SK-N-SH treated with all-trans-retinoic acid at 6 μM for 48 hours (cell line): ENCODE data around the gene MOK.

Source experiments
- ATAC-seq: fragments of 200-7000 bp; cut with Tn5 transposase; 3 replicates; pipeline ENCODE4 v1.9.1; 2020; ENCODE audit warnings: mild to moderate bottlenecking, moderate library complexity
- ARNTL ChIP-seq: fragments of 450-650 bp; formaldehyde crosslinking; IDR thresholded peaks from 2 replicates; pipeline ENCODE4 v1.5.0; 2020; ENCODE audit warnings: low read depth, mild to moderate bottlenecking, moderate library complexity, borderline replicate concordance
- BACH2 ChIP-seq: fragments of 250-450 bp; sonication (Bioruptor Pico); IDR thresholded peaks from 2 replicates; pipeline ENCODE4 v1.9.0; 2021; ENCODE audit warnings: mild to moderate bottlenecking, borderline replicate concordance
- CREB5 ChIP-seq: fragments of 250-450 bp; sonication (Bioruptor Pico); IDR thresholded peaks from 2 replicates; pipeline ENCODE4 v1.5.1; 2020; ENCODE audit warnings: low read depth, mild to moderate bottlenecking, moderate library complexity
- CSDC2 ChIP-seq: fragments of 250-450 bp; sonication (Bioruptor Pico); IDR thresholded peaks from 2 replicates; pipeline ENCODE4 v1.5.0; 2020; ENCODE audit warnings: mild to moderate bottlenecking, moderate library complexity
- CSRNP3 ChIP-seq: fragments of 250-450 bp; sonication (Bioruptor Pico); IDR thresholded peaks from 2 replicates; pipeline ENCODE4 v1.5.1; 2021; ENCODE audit warnings: mild to moderate bottlenecking, moderate library complexity
- GLIS3 ChIP-seq: fragments of 250-450 bp; sonication (Bioruptor Pico); IDR thresholded peaks from 2 replicates; pipeline ENCODE4 v1.5.0; 2020; ENCODE audit warnings: mild to moderate bottlenecking, moderate library complexity
- ISL1 ChIP-seq: fragments of 250-450 bp; sonication (Bioruptor Pico); IDR thresholded peaks from 2 replicates; pipeline ENCODE4 v2.1.2; 2022; ENCODE audit warnings: mild to moderate bottlenecking, moderate library complexity
- PATZ1 ChIP-seq: fragments of 250-450 bp; sonication (Bioruptor Pico); IDR thresholded peaks from 2 replicates; pipeline ENCODE4 v1.8.0; 2020; ENCODE audit warnings: mild to moderate bottlenecking, moderate library complexity, borderline replicate concordance
- RARB ChIP-seq: fragments of 250-450 bp; sonication (Bioruptor Pico); IDR thresholded peaks from 2 replicates; pipeline ENCODE4 v1.8.0; 2021; ENCODE audit warnings: mild to moderate bottlenecking, moderate library complexity
- TCF4 ChIP-seq: fragments of 250-450 bp; sonication (Bioruptor Pico); IDR thresholded peaks from 2 replicates; pipeline ENCODE4 v1.8.0; 2021; ENCODE audit warnings: mild to moderate bottlenecking, moderate library complexity, borderline replicate concordance
- TOX ChIP-seq: fragments of 250-450 bp; sonication (Bioruptor Pico); IDR thresholded peaks from 2 replicates; pipeline ENCODE4 v1.8.0; 2021; ENCODE audit warnings: mild to moderate bottlenecking, moderate library complexity, borderline replicate concordance
- TSHZ2 ChIP-seq: fragments of 250-450 bp; sonication (Bioruptor Pico); IDR thresholded peaks from 2 replicates; pipeline ENCODE4 v1.5.0; 2020; ENCODE audit warnings: mild to moderate bottlenecking, moderate library complexity
- ZC3H10 ChIP-seq: fragments of 250-450 bp; sonication (Bioruptor Pico); IDR thresholded peaks from 2 replicates; pipeline ENCODE4 v1.5.1; 2021; ENCODE audit warnings: mild to moderate bottlenecking, moderate library complexity
- ZFP3 ChIP-seq: fragments of 250-450 bp; sonication (Bioruptor Pico); IDR thresholded peaks from 2 replicates; pipeline ENCODE4 v1.5.0; 2020; ENCODE audit warnings: mild to moderate bottlenecking, moderate library complexity
- ZNF565 ChIP-seq: fragments of 450-650 bp; formaldehyde crosslinking; conservative IDR thresholded peaks from 2 replicates; pipeline ENCODE4 v1.5.0; 2020; ENCODE audit warnings: low read depth, mild to moderate bottlenecking, moderate library complexity
- ZNF70 ChIP-seq: fragments of 450-650 bp; formaldehyde crosslinking; IDR thresholded peaks from 2 replicates; pipeline ENCODE4 v1.5.0; 2020; ENCODE audit warnings: mild to moderate bottlenecking, moderate library complexity
- ZNF8 ChIP-seq: fragments of 450-650 bp; formaldehyde crosslinking; IDR thresholded peaks from 2 replicates; pipeline ENCODE4 v1.5.0; 2020; ENCODE audit warnings: mild to moderate bottlenecking, moderate library complexity
- TF ChIP-seq, protein P1 (sequence below): fragments of 250-450 bp; sonication (Bioruptor Pico); IDR thresholded peaks from 2 replicates; pipeline ENCODE4 v1.8.0; 2021; ENCODE audit warnings: low read depth, mild to moderate bottlenecking, moderate library complexity, borderline replicate concordance

Gene MOK

GRCh38 chr14:102209224-102209966, 95.6 kb downstream of the MOK start (continued):
- TF ChIP-seq TSHZ2 (CRISPR knock-in tag) (no peak), RARB (CRISPR knock-in tag) (no peak), PATZ1 (CRISPR knock-in tag) (no peak), TCF4 (CRISPR knock-in tag) (no peak)

GRCh38 chr14:102208741-102209140, 96.2 kb downstream of the MOK start:
- TF ChIP-seq CREB5 (CRISPR knock-in tag) (no peak), ISL1 (CRISPR knock-in tag) (no peak), RARB (CRISPR knock-in tag) (no peak), ZNF70 (no peak), CSDC2 (CRISPR knock-in tag) (no peak), TCF4 (CRISPR knock-in tag) (no peak), ZFP3 (no peak)
- TF ChIP-seq, protein P1, sequence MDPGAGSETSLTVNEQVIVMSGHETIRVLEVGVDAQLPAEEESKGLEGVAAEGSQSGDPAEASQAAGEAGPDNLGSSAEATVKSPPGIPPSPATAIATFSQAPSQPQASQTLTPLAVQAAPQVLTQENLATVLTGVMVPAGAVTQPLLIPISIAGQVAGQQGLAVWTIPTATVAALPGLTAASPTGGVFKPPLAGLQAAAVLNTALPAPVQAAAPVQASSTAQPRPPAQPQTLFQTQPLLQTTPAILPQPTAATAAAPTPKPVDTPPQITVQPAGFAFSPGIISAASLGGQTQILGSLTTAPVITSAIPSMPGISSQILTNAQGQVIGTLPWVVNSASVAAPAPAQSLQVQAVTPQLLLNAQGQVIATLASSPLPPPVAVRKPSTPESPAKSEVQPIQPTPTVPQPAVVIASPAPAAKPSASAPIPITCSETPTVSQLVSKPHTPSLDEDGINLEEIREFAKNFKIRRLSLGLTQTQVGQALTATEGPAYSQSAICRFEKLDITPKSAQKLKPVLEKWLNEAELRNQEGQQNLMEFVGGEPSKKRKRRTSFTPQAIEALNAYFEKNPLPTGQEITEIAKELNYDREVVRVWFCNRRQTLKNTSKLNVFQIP (CRISPR knock-in tag): no peak
- ATAC-seq: no peak

- no peak for ATAC-seq
- TF ChIP-seq ZNF565 (CRISPR knock-in tag) (no peak), ZFP3 (no peak), CSDC2 (CRISPR knock-in tag) (no peak)
- TF ChIP-seq, all 23 proteins: peak for 0
Measured at GRCh38 chr14:102207831-102208365, 97.1 kb downstream of the MOK start.

- no peak for ATAC-seq
- no peak for TF ChIP-seq ZNF8
- TF ChIP-seq ZFP3: no peak
- no peak for TF ChIP-seq TSHZ2 (CRISPR knock-in tag)
- no peak for TF ChIP-seq TCF4 (CRISPR knock-in tag)
- TF ChIP-seq TOX (CRISPR knock-in tag): no peak
- TF ChIP-seq ZC3H10: no peak
- TF ChIP-seq GLIS3 (CRISPR knock-in tag): no peak
- TF ChIP-seq ISL1 (CRISPR knock-in tag): no peak
- no peak for TF ChIP-seq RARB (CRISPR knock-in tag)
- no peak for TF ChIP-seq BACH2 (CRISPR knock-in tag)
- TF ChIP-seq PATZ1 (CRISPR knock-in tag): no peak
- TF ChIP-seq ARNTL: no peak
- no peak for TF ChIP-seq CSRNP3
- TF ChIP-seq CSDC2 (CRISPR knock-in tag): no peak
- TF ChIP-seq ZNF565 (CRISPR knock-in tag): no peak
Measured at GRCh38 chr14:102206918-102207317, 98.0 kb downstream of the MOK start.
